Activated T-cell treated with anti-CD3 and anti-CD28 coated beads for 48 hours (primary cell): ENCODE data around the gene SIRT7.

ENCODE experiments used
- DNase-seq: peaks from one replicate; pipeline ENCODE4 v3.0.0-alpha.2; 2020; ENCODE audit warnings: low read depth

Gene SIRT7

GRCh38 chr17:81905424-81905875 lies 12.5 kb downstream of the SIRT7 start:
- no peak for DNase-seq

DNA sequence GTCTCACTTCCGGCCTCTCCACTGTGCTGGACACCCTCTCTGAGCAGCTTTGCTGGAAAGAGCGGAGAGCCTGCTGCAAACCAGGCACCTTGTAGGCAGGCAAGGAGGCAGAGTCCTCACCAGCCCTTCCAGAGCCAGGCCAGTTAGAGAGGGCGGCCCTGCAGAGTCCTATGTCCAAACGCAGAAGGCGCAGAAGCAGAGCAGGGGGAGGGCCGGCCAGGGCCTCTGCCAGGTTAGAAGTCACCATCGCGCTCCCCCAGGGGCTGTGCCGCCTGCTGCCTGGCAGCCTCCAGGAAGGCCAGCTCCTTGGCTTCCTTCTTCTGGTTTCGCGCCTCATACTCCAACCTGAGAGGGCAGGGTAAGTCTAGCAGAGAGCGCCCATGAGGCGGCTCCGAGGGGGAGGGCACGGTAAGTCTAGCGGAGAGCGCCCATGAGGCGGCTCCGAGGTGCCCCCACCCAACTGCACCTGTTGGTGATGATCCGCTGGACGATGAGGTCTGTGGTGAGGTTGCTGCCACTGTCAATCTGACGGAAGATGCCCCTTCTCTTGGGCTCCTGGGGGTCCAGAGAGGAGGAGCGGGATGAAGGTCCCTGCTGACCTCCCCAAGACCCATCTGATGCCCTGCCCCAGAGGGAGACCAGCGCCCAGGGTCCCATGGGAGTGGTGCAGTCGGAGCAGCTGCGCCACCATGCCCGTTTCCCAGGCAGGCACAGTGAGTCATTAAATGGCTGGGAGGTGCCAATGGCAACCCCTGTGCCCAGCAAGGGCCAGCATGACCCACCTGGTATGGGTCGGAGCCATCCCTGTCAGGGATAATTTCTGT lies 13.2 kb downstream of the SIRT7 start:
- no peak for DNase-seq

- DNase-seq = no peak
Measured at GRCh38 chr17:81903896-81904599, 13.9 kb downstream of the SIRT7 start.

GRCh38 chr17:81903415-81903831 lies 14.6 kb downstream of the SIRT7 start:
- DNase-seq = no peak

DNA sequence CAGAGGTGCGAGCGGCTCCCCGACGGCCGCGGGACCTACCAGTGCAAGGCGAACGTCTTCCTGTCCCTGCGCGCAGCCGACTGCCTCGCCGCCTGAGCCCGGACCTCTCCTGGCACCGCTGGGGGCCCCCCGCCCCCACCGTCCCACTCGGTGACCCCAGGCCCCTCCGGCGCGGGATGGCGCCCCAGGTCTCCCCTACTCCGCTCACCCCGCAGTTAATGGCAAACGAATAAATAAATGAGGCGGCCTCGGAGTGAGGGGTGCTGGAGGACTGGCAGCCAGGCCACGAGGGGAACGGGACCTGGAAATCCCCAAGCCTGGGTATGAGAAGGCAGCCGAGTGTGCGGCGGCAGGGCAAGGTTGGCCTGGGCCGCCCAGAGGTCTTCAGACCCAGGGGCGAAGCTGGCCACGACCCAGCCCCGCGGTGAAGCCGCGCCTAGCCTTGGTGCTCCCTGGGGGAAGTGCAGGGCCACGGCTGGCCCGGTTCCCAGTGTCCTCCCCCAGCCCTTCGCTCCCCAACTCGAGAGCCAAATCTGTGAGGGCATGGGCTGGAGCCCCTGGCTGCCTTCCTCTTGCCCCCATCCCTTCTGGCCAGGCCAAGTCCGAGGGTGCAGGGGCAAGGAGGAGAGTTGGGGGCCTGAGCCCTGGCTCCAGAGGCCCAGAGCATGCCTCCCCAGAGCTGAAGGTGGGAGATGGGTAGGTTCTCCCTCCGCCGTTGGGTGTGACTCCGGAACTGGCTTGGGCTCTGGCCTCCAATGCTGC lies 15.1 kb downstream of the SIRT7 start:
- no peak for DNase-seq

GRCh38 chr17:81902023-81902652 lies 15.8 kb downstream of the SIRT7 start, which contains the start of gene NPB:
Gene NPB (plus strand): TSS chr17:81902238. CDS start chr17:81902278, 40 bp downstream.
- no peak for DNase-seq

DNA sequence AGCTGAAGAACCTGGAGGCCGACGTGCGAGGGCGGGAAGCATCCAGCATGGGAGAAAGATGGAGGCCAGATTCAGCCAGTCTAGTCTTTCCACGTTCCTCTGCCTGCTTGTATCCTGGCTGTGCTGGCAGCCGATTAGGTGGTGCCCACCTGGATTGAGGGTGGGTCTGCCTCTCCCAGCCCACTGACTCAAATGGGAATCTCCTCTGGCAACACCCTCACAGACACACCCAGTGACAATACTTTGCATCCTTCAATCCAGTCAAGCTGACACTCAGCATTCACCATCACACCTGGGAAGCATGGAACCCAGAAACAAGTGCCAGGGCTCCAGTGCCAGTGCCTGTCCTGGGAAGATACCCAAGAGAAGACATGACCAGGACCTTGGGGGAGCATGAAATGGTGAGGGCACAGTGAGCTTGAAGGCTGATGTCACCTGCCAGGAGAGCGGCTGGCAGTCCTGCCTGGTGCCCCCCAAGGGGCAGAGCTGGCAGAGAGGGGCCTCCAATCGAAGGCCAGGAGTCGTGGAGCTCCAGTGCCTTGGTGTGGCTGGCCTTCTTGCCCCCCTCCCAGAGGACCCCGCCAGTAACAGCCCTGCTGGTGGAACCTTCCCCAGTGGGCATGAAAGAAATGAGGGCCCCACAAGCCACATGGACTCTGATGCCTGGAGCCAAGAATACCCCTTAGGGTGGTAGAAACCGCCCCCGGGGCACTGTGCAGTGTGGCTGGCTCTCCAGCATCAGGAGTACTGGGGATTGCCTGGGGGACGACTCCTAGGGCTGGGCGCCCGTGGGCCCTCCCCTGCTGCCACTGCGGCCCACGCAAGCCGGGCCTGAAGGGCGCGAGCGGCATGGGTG lies 16.6 kb downstream of the SIRT7 start:
- DNase-seq = no peak

- DNase-seq = no peak
Measured at GRCh38 chr17:81900181-81900820, 17.7 kb downstream of the SIRT7 start.

DNA sequence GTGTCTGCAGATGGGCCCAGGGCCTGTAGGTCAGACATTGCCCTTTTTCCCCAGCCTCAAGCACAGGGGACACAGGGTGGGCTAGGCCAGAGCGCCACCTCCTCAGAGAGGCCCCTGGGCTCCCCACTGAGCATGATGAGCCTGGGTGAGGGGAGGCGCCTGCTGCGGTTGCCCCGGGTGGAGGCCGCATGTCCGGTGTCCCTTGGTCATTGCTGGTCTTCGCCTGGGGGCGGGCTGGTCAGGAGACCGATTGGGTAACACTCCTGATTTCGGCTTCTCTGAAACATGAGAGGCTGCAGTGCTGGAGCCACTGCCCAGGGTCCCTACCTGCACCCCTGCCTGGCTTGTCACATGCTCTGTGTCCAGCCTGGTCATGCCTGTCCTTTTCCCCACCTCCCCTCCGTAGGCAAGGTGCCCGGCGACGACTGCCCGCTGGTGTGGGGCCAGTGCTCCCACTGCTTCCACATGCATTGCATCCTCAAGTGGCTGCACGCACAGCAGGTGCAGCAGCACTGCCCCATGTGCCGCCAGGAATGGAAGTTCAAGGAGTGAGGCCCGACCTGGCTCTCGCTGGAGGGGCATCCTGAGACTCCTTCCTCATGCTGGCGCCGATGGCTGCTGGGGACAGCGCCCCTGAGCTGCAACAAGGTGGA lies 18.3 kb downstream of the SIRT7 start:
- no peak for DNase-seq

DNA sequence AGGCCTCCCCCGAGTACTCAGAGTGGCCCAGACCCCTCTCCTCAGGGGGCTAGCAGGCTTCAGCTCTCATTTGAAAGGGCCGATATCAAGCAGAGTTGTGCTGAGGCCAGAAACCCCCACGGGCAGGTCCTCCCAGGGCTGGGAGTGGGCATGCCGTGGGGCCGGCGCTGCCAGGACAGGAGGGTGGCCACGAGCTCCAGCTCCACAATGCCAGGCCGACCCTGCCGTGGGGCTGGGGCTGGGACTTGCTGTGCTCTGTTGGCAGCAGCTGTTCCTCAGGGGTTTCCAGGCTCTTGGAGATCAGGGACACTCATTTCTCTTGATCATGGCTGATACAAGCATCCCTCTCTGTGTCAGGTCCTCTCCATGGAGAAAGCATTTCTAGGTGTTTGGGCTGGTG lies 19.1 kb downstream of the SIRT7 start:
- no peak for DNase-seq

GRCh38 chr17:81898029-81898866 lies 19.7 kb downstream of the SIRT7 start:
- DNase-seq = no peak

- DNase-seq = no peak
Measured at GRCh38 chr17:81895400-81895799, 22.6 kb downstream of the SIRT7 start.

- DNase-seq = no peak
Measured at GRCh38 chr17:81891303-81891552, 26.7 kb downstream of the SIRT7 start.

- DNase-seq = peak; percentile 15
Measured at GRCh38 chr17:81890447-81891302, 27.3 kb downstream of the SIRT7 start.

- no peak for DNase-seq
Measured at GRCh38 chr17:81889602-81890001, 28.4 kb downstream of the SIRT7 start.

GRCh38 chr17:81888988-81889595 lies 28.9 kb downstream of the SIRT7 start:
- DNase-seq = no peak

DNA sequence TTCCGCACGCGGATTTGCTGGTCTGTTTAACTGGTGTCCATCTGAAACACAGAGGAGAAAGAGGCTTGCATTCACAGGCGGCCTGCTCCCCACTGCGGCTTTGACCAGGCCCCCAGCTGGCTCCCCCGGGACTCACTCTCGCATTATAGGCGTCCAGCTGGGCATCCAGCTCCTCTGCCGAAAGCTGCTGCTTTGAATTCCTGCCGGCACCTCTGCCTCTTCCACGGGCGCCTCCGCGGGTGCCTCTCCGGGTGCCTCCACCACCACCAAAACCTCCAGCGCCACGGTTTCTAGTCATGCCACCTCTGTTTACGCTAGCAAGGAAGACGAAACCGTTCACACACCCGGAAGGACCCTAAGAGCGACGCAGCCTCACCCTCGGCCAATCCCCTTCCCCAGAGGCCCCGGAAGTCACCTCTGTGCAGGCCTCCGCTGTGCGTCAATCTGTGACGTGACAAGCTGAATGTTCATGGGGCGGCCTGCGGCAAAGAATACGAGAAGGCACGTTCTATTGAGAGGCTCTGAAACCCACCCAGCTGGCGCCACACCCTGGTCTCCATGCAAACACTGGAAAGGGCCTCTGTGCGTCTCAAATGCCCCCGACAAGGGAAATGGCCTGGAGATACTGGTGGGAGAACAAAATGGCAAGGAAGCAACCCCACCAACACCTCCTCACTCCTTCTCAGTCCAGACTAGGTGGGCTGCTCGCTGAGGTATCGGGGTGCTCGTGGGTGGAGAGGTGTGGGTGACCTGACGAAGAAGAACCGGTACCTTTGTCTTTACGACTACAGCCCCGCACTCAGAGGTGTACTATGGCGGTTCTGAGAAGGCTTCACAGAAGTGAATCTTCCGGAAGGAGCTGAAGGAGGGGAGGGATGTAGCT lies 29.6 kb downstream of the SIRT7 start:
- no peak for DNase-seq
